Choroid plexus epithelial cell (primary cell): Measurements from ENCODE around the gene GMDS.
"Not testable (repeated sequence)": the region's sequence is repeated elsewhere in the genome, so short reads cannot be mapped to it uniquely, and the experiment has no call there.

Source experiments
- DNase-seq: peaks from one replicate; pipeline ENCODE4 v3.0.0-alpha.2; 2010; ENCODE audit warnings: low read depth
- H3K4me3 ChIP-seq: 2 replicates; pipeline ENCODE4 v1.5.1; 2011; ENCODE audit warnings: low read depth, mild to moderate bottlenecking, control low read depth, low read length, moderate library complexity
- TF ChIP-seq, protein P1 (sequence below): conservative IDR thresholded peaks from 2 replicates; pipeline ENCODE4 v1.5.1; 2011; ENCODE audit warnings: low read depth, mild to moderate bottlenecking, control low read depth, inconsistent platforms, low read length, moderate library complexity

GMDS gene

DNA sequence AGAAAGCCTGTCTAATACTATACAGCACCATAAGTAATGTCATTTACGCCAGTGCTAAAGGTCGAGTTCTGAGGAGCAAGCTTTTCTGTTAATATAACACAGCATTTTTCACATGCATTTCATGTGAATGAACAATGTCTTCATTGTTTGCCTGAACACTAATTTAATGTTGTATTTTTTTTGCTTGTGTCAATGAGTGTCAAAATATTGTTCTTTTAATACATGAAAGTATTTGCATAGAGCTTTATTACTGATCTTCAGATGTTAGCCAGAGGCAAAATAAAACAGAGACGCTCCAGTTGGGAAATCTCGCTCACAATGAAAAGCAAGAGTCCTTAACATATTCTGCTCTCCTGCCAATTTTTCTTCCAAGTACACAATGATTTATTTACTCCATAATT lies 483.9 kb downstream of the GMDS start:
- no peak for DNase-seq
- TF ChIP-seq, protein P1, sequence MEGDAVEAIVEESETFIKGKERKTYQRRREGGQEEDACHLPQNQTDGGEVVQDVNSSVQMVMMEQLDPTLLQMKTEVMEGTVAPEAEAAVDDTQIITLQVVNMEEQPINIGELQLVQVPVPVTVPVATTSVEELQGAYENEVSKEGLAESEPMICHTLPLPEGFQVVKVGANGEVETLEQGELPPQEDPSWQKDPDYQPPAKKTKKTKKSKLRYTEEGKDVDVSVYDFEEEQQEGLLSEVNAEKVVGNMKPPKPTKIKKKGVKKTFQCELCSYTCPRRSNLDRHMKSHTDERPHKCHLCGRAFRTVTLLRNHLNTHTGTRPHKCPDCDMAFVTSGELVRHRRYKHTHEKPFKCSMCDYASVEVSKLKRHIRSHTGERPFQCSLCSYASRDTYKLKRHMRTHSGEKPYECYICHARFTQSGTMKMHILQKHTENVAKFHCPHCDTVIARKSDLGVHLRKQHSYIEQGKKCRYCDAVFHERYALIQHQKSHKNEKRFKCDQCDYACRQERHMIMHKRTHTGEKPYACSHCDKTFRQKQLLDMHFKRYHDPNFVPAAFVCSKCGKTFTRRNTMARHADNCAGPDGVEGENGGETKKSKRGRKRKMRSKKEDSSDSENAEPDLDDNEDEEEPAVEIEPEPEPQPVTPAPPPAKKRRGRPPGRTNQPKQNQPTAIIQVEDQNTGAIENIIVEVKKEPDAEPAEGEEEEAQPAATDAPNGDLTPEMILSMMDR = no peak
- H3K4me3 ChIP-seq = no peak overlapping the region

GRCh38 chr6:1760876-1761275 lies 484.5 kb downstream of the GMDS start:
- TF ChIP-seq, protein P1 = no peak
- no peak overlapping the region for H3K4me3 ChIP-seq
- no peak for DNase-seq

GRCh38 chr6:1759870-1760269 lies 485.5 kb downstream of the GMDS start:
- TF ChIP-seq, protein P1 = no peak
- H3K4me3 ChIP-seq = no peak overlapping the region
- no peak for DNase-seq

DNA sequence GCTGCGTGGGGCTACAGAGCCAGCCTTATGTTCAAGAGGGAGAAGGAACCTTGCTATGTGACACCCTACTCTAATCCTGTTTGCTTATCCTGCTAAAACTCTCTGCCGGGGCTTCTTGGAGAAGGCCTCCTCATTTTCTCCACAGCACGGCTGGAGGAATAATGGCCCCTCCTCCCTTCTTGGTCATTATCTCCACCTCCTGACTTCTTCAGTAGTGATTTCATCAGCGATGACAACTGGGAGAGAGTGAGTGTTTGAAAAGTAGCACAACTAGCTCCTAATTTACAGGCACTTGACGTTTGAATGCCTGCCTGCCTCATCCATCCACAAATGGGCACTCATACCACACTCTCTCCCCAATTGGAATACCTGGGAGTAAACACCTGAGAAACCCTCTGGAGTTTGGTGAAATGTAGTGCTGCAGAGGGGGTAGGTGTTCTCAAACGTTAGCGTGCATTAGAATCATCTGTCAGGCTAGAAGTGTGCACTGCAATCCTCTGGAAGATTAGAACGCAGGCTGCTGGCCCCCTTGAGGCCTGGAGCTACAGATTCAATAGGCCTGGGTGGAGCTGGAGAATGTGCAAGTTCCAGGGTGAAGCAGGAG lies 487.2 kb downstream of the GMDS start:
- H3K4me3 ChIP-seq = no peak overlapping the region
- DNase-seq = no peak
- TF ChIP-seq, protein P1 = no peak

DNA sequence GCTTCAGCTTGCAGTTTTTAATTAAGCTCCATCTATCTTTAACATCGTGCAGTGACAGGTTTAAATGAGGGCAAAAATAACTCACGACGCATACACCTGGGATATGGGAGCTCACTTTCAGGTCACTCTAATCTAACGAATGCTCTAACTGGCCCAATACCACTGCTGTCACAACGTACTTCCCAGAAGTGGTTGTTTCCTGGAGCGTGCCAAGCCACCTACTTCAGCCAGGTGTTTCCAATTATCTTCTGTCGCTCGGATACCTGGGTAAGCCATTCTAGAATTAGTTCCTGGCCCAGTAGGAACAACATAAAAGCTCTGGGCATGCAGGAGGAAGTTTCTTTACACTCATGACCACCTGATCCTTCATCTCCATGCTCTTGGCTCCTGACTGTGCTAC lies 488.3 kb downstream of the GMDS start:
- no peak overlapping the region for H3K4me3 ChIP-seq
- no peak for DNase-seq
- TF ChIP-seq, protein P1 = no peak

GRCh38 chr6:1756472-1757129 lies 488.8 kb downstream of the GMDS start:
- TF ChIP-seq, protein P1 = no peak
- no peak for DNase-seq
- H3K4me3 ChIP-seq = no peak overlapping the region

GRCh38 chr6:1751063-1751462 lies 494.3 kb downstream of the GMDS start:
- H3K4me3 ChIP-seq, DNase-seq: not testable (repeated sequence)
